Stimulated activated CD8-positive, alpha-beta memory T cell treated with anti-CD3 and anti-CD28 coated beads, Interleukin-2, amount 100 ng/mL, for 1 hour (primary cell): ENCODE data around the gene RAB31.

Experiments
- DNase-seq, 2 donors: peaks; one replicate each; pipeline ENCODE4 v3.0.0-alpha.2; 2020; ENCODE audit warnings: low read depth in 2 of 2

The RAB31 gene

DNA sequence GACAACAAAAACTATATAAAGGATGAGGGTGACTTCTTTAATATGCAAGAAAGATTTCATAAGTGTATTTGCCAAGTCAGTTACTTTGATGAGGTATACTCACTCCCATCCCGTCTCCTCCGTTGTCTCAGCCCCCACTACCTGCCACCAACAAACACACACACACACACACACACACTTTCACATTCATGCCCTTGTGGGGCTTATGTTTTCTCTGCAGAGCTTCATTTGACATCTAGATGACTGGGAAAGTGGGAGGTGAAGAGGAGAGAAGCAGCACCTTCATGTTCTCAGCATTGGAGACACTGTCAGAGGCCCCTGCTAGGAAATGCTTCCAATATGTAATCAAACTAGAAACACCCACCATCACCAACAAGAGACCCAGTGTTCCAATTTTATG, 155.2 kb downstream of the RAB31 start:
- DNase-seq: no peak

DNA sequence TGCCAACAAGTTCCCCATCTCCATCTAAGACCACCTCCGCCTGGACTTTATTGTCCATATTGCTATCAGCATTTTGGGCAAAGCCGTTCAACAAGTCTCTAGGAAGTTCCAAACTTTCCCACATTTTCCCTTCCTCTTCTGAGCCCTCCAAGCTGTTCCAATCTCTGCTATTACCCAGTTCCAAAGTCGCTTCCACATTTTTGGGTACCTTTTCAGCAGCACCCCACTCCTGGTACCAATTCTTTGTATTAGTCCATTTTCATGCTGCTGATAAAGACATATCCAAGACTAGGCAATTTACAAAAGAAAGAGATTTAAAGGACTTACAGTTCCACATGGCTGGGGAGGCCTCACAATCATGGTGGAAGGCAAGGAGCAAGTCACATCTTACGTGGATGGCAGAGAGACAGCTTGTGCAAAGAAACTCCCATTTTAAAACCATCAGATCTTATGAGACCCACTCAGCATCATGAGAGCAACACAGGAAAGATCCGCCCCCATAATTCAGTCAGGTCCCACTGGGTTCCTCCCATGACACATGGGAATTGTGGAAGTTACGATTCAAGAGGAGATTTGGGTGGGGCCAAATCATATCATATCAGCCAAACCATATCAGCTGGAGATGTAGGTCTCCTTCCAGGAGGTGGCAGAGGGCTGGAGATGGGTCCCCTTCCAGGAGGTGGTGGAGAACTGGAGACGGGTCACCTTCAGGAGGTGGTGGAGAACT, 157.8 kb downstream of the RAB31 start:
- no peak for DNase-seq

DNA sequence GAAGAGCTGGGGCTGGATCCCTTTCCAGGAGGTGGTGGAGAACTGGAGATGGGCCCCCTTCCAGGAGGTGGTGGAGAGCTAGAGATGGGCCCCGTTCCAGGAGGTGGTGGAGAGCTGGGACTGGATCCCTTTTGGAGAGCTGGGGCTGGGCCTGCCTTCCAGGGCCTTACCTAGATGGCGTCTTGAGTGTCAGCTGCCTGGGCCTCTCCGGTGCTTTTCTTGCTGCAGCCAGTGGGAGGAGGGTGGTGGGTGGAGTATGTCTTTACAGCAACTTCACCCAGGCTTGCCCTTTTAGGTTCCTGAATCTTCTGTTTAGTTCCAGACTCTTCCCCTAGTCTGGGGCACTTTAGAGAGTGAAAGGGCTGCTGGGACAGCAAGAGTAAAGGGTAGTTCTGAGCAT, 158.5 kb downstream of the RAB31 start:
- DNase-seq: no peak

DNA sequence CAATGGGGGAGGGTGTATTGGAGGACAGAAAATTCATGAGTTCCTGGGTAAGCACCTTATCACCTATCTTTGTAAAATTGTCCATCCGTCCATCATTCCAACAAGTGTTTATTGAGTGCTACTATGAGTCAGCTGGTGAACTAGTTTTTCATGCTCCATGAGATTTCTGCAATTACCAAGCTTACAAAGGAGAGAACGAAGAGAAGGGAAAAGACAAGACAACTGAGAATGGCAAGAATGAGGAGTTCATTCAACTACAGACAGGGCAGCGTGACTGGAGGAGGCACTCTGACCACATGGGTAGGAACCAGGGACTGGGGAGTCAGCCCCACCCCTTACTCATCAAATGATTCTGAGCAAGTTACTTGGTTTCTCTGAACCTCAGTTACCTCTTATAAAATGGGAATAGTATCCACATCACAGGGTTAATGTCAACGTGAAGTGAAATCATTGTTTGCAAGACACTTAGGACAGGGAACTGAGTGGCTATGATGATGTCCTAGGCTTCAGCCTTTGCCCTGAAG, 159.0 kb downstream of the RAB31 start:
- DNase-seq: no peak

DNA sequence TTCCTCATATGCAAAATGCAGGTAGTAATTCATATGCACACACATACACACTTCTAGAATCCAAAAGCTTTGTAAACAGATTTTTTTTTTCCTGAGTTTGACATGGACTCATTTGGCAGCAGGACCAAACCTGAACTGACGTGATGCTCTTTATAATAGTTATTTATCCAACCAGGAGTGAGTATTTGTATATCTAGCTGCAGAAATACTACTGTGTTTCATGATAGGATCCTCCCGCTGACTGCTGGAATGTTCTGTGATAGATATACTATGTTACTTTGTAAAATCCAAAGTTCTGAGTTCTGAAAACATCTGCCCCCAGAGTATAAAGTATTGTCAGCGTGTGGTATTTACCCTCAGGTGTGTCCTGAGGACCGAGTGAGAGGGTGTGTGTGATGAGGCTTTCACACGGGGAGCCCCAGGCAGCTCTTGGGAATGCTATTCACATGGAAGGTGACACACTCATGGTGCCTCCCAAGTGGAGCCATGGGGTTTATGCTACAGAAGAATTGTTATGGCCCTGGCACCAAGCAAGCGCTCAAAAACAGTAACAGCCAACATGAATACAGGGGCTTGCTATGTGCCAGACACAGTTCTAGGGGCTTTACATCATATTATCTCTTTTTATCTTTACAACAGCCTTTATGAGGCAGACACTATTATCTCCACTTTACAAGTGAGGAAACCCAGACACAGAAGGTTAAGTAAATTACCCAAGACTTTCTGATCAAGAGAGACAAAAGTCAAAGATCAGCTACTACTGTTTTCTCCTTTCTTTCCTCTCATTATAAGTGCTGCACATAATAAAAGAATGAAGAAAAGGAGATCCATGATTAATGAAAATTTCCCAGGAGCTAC, 161.0 kb downstream of the RAB31 start:
- no peak for DNase-seq

DNA sequence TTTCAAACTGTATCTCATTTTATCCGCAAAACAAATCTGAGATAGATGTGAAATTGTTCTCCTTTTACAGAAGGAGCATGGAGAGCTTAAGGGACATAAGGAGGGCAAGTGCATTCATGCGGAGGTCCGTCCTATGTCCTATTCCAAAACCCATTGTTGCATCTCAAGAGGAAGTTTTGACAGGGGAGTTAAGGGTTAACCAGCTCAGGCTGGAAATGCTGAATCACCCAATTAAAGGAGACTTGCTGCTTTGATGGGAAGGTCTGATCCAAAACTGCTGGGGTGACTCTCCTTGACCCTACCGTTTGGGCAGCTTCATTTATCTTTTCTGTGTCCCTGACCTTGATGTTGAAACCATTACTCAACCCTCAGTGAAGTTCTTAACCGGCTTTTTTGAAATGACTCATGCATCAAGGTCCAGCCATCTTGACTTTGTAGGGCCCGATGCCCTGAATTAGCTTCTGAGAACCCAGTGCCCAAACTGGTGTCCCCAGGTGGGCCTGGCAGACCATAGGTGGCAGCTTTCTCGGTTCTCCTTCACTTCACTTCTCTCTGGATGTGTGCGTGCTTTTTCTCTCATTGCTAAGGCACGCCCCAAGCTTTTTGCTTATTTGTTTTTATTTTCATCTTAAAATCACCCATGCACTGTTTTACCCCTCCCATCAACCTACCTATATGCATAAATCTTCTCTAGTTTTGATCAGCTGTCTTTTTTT, 161.8 kb downstream of the RAB31 start:
- DNase-seq: no peak

DNA sequence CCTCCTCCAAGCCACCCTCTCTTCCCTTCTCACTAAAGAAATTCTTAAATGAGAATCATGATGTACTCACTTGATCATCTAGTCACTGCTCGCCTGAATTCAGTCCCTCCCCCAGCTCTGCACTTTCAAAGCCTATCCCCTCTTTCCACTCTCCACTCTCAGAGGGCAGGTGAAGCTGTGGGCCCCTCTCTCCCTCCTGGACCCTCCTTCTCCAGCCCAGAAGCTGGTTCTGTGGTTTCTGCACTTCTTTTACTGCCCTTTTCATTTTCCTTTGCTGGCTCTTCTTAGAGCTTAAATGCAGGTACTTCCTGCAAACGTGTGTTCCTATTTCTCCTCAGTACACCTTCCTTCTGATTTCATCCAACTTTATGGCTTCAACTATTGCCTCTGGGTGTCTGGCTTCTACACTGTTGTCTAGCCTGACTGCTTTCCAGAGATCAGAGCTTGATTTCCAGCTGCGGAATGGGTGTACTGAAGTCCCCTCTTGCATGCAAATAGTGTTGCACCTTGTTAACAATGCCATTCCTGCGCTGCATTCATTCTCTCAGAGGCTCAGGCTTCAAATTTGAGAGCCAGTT, 162.4 kb downstream of the RAB31 start:
- DNase-seq: no peak

DNA sequence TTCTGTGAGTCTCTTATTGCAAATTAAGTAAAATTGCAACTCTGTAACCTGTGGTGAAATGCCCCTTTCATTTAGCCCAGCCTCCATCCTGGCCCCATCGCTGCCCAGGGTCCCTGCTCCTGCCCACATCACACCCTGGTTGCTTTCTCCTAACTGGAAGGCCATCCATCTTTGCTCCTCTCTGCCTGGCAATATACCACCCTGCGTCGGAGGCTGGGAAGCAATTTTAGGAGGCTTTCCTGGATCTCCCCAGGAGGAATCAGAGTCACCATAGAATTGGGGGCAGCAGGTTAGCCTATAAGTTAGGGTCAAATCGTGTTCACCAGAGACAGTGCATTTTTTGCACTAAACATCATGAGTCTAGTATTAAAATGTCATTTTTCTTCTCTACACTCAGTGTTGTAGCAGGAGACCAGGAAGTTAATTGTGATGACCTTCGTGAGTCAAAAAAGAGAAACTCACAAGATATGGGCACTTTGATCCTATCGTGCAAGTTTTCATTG, 163.2 kb downstream of the RAB31 start:
- no peak for DNase-seq

DNA sequence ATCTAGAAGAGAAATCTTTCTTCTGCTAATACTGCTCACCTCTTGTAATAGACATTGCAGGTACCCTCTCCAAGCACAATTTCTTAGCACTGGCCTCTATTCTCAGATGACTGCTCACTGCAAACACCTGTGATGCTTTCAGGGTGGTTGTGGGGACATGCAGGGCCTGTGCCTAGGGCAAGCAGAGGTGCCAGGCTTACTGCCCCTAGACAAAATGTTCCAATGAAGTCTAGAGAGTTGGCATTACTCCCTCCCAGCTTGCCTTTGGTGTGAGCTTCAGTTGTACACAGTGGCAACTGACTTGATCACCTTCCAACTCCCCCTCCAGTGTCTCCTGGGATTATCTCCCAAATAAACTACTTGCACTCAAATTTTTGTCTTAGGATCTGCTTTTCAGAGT, 164.7 kb downstream of the RAB31 start:
- DNase-seq: no peak

DNA sequence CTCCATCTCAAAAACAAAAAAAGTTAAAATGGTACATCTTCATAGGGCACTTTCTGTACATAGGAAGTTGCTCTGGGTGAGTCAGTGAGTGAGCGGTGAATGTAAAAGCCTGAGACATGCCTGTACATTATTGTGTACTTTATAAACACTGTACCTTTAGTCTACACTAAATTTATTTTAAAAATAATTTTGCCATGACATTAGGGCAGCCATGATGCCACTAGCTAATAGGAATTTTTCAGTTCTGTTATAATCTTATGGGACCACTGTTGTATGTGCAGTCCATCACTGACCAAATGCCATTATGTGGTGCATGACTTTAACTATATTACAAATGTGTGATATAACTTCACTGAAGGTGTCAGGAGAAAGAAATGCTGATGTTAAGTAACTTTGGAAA, 166.6 kb downstream of the RAB31 start:
- DNase-seq: no peak

DNA sequence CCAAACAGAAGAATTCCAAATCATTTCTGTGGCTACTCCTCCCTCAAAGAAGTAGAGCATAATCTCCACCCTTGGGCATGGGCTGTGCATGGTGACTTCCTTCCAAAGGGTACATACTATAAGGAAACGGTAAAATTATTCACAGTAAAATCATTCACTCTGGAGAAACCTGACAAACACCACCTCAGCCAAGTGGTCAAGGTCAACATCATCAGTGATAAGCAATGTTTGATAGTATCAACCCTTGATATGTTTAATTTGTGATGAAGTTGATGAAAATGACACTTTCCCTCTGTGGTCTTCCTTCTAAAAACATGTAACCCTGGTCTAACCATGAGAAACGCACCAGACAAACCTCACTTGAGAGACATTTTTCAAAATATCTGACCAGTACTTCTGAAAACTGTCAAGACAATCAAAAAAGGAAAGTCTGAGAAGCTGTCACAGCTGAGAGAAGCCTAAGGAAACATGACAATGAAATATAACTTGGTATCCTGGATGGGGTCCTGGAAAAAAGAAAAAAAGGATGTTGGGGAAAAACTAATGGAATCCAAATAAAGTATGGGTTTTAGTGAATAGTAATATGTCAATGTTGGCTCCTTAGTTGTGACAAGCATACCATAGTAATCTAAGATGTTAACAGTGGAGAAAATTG, 168.2 kb downstream of the RAB31 start:
- DNase-seq: no peak

DNA sequence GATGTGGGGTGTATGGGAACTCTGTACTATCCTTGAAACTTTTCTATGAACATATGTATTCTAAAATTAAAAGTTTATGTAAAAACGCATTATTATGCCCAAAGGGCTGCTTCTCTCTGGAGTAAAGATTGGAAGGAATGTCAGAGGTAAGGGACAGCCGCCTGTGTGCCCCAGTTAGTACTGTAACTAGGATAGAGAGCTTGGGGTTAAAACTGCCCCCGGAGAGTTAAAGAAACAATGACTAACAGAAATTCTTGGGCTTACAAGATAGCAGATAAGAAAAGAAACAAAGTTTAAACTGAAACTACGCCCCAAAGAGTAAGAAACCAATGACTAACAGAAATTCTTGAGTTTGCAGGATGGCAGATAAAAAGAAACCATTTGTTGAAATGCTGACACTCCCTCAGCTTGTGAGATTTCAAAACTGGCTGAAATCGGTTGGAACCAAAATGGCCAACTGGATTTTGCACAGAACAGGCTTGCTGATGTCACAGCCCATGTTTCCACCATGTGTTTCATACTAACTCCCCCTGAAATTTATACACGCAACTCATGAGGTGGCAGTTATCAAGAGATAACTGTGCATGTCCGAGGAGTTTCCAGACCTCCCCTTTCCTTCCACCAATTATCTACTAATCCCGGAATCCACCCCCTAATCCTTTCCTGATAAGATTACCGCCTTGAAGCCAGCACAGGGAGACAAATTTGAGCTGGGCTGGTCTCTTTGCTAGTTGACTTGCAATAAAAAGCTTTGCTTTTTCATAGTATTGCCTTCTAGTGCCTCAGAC, 169.0 kb downstream of the RAB31 start:
- DNase-seq: no peak

DNA sequence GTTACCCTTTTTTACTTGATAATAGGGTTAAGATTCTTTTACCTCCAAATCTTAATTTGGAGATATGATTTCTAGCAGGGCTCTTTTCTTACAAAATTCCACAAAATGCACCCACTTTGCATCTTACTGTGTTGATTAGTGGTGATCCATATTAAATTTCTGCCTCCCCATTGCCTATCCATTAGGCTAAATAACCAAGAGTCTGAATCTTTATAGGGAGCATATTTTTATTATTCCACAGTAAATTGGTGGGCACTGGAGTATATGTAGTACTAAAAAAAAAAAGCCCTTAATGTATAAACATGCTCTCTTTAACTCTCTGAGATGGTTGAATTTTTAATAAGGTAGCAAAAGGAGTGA, 169.5 kb downstream of the RAB31 start:
- DNase-seq: no peak

DNA sequence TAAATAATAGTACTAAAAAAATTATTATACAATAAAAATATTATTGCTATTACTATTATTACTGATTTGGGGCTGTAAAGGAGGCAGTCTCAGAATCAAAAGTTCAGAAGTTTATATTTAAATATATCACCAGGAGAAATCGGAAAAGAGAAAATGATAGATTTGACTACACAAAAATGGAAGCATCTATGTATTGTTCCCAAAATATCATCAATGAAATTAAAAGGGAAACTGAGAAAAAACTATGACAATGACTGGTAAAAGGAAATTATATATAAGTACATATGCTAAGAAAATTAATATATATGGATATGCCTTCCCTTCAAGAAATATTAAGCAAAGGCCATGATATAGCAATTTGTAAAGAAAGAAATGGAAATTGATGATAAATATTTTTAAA, 170.0 kb downstream of the RAB31 start:
- no peak for DNase-seq

DNA sequence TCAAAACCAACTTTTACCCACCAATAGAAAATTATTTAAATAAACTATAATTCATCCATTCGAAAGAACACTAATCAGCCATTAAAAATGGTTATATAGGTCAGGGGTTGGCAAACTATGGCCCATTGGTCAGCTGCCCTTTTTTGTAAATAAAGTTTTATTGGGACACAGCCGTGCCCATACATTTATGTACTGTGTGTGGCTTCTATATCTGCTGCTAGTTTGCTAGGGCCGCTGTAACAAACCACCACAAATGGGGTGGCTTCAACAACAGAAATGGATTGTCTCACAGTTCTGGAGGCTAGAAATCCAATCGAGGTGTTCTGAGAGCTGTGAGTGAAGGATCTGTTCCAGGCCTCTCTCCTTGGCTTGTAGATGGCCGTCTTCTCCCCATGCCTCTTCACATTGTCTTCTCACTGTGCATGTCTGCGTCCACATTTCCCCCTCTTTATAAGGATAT, 170.7 kb downstream of the RAB31 start:
- DNase-seq: no peak

DNA sequence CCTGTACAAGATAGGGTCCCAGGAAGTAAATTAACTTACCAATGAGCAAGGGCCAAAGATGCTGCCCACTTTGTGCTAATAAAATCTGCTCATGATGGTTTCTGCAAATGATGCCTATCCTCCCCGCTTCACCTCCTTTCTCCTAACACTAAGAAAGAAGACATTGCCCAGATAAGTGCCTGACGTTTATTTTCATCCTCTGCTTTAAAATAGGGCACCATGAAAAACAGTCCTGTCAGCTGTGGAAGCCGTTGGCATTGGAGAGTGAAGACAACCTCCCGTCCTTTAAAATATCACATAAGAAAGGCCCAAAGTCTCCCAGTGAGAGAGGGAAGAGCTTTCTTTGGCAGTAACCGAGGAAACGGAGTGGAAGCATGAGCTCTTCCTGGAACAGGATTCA, 176.0 kb downstream of the RAB31 start:
- DNase-seq: no peak

DNA sequence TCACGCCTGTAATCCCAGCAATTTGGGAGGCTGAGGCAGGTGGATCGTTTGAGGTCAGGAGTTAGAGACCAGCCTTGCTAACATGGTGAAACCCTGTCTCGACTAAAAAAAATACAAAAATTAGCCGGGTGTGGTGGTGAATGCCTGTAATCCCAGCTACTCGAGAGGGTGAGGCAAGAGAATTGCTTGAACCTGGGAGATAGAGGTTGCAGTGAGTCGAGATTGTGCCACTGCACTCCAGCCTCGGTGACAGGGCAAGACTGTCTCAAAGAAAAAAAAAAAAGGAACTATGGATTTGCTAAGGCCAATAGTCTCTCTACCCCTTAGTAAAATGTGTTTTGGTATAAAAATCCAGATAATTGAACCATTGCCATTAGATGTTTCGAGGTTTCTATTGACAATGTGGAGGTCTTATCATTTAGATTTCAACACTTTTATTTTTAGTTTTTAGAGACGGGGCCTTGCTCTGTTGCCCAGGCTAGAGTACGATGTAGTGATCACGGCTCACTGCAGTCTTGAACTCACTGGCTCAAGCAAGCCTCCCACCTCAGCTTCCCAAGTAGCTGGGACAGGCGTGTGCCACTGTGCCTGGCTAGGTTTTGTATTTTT, 176.5 kb downstream of the RAB31 start:
- no peak for DNase-seq

DNA sequence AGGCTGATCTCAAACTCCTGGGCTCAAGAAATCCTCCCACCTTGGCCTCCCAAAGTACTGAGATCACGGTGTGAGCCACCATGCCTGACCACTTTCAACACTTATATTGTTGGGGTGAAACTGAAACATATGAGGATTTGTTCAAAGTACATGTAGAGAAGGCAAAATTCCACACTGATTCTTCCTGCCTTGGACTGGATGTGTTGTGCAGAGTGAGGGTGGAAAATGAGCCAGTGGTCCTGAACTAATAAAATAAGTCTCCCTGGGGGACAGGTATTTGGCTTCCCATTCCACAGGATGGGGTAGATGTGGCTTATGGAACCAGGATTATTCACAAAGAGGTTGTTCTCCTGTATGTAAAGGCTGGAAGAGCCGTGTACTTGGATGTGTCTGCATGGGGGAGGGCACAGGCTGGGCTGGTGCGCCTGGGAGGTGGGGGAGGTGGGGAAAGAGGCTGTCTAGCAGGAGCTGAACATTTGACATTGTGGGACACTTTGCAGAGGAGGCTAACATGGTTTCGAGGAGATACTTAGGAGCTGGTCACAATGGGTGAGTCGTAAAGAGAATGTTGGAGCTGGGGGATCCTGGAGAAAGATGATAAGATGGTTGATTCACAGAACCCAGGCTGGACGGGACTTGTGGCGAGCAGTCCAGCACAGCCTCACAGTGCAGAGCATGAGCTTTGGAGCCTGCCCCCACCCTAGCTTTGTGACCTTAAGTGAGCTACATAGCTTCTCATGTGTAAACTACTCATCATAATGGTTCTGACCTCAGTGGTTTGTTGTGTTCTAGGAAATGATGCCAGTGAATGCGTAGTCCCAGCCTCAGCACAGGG, 177.3 kb downstream of the RAB31 start, which contains the start of gene TXNDC2:
TSS of gene TXNDC2 (plus strand) at position 804 of the 835 bp plus-strand sequence. CDS start 708 bp downstream, outside the sequence.
- DNase-seq: no peak

DNA sequence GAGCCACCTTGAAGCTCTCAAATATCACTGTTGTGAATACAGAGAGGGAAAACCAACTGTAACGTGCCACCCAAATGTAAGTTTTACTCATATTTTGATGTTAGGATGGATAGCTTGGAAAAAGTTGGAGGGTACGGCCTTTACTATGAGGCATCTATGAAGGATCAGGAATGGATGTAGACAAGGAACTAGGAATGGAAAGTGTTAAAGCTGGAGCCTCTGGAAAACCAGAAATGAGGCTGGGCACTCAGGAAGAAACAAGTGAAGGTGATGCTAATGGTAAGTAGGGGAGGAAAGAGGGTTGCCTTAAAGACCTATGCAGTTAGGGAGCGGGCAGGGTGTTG, 177.9 kb downstream of the RAB31 start:
- DNase-seq: no peak
